ENCODE results near the gene LTBP1. TPM values are rescaled to one million over a fixed set of nuclear protein-coding genes. Genes with fewer than 3 reads are reported as not detected.
A peak's percentile ranks its signal among the peaks of the same experiment; 100 is the strongest.

Gene LTBP1
- polyA plus RNA-seq, 1 donor (not counting 4 experiments of a cell fraction or from before 2014, with no cell fraction given) = 9.2 TPM

DNA sequence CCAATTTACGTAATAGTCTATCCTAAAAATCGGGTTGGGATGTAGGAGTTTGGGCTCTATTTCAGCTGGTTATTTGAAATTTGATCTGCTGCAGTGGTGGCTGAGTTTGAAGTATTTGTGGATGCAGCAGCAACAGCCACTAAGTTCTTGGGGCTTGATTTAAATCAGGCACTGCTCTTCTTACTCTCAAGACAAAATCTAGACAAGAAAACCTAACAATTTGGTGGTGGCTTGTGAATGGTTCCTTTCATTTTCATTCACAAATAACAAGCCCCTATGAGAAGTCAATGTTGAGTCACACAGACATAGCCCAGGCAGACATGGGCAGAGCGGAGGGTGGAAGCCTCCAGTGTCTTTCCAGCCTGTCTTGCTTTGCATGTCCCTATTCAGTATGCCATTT, 199.3 kb downstream of the LTBP1 start:
- dilution Hi-C loops (cut with MboI; ENCODE audit: extremely low pct_ligation_motif_present, low sequenced_read_pairs) = no loop called here
- Histone ChIP-seq H3K79me2 (ENCODE audit: control insufficient read depth, insufficient read depth, low read length) (no peaks in the 10 kb centered on the region), H3K4me1 (ENCODE audit: control insufficient read depth, extremely low read depth, insufficient read depth, low read length) (no peaks in the 10 kb centered on the region), H3K27me3 (ENCODE audit: control insufficient read depth, extremely low read depth, insufficient read depth, low read length) (no peaks in the 10 kb centered on the region), H3K4me3 (ENCODE audit: control insufficient read depth in 2 of 3, extremely low read depth in 1 of 3, insufficient read depth in 2 of 3, low read depth in 1 of 3, low read length in 3 of 3) (no peak overlapping the region), H3K9me1 (ENCODE audit: control insufficient read depth, extremely low read depth, insufficient read depth, low read length) (no peaks in the 10 kb centered on the region), H3K9me3 (ENCODE audit: control insufficient read depth, low read depth, low read length) (no peaks in the 10 kb centered on the region), H2AFZ (ENCODE audit: control insufficient read depth, low read length) (no peak overlapping the region), H3K36me3 (ENCODE audit: control insufficient read depth in 2 of 2, extremely low read depth in 1 of 2, insufficient read depth in 2 of 2, low read length in 2 of 2) (peaks cover 0 to 1% of the 10 kb centered on the region in 2 experiments), H3K27ac (ENCODE audit: control insufficient read depth, insufficient read depth, low read length) (no peak overlapping the region), H4K20me1 (ENCODE audit: control insufficient read depth, extremely low read depth, insufficient read depth, low read length) (no peaks in the 10 kb centered on the region), H3K4me2 (ENCODE audit: control insufficient read depth, extremely low read depth, insufficient read depth, low read depth, low read length) (no peak overlapping the region), H3K9ac (ENCODE audit: control insufficient read depth, extremely low read depth, insufficient read depth, low read length) (no peak overlapping the region)
- FAIRE-seq = no peak
- TF ChIP-seq, protein P1, sequence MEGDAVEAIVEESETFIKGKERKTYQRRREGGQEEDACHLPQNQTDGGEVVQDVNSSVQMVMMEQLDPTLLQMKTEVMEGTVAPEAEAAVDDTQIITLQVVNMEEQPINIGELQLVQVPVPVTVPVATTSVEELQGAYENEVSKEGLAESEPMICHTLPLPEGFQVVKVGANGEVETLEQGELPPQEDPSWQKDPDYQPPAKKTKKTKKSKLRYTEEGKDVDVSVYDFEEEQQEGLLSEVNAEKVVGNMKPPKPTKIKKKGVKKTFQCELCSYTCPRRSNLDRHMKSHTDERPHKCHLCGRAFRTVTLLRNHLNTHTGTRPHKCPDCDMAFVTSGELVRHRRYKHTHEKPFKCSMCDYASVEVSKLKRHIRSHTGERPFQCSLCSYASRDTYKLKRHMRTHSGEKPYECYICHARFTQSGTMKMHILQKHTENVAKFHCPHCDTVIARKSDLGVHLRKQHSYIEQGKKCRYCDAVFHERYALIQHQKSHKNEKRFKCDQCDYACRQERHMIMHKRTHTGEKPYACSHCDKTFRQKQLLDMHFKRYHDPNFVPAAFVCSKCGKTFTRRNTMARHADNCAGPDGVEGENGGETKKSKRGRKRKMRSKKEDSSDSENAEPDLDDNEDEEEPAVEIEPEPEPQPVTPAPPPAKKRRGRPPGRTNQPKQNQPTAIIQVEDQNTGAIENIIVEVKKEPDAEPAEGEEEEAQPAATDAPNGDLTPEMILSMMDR (optimal IDR thresholded peaks at IDR 0.05 in 1 of 3, IDR thresholded peaks at IDR 0.05 in 1 of 3, conservative IDR thresholded peaks at IDR 0.05 in 1 of 3; ENCODE audit: extremely low read depth in 1 of 3, insufficient read depth in 2 of 3, low read length in 3 of 3) = no peak
- TF ChIP-seq EZH2 (IDR thresholded peaks at IDR 0.05; ENCODE audit: low read length) = no peak
- DNase-seq (ENCODE audit: low read depth, low spot score) = no peak

DNA sequence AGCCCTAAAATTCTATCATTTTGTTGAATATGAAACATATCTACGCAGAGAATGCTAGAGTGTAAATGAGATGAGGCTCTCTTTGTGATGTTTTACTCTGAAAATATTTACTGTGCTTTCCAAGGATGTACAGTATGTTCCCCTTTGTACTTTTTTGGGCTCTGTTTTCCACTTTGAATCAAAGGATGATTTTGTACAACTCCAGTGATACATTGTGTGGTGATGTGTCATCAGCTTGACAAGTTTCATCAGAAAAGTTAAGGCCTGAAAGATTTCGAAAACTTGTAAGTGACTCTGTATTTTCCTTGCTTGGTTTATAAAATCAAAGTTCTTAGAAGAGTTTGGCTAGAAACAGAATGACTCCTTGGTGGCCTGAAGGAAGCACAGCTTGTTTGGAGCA, 206.3 kb downstream of the LTBP1 start:
- no peaks in the 10 kb centered on the region for H3K27me3 ChIP-seq (ENCODE audit: control insufficient read depth, extremely low read depth, insufficient read depth, low read length)
- peak overlapping the region; percentile 53 for H3K9ac ChIP-seq (ENCODE audit: control insufficient read depth, extremely low read depth, insufficient read depth, low read length)
- DNase-seq (ENCODE audit: low read depth, low spot score) (no peak), FAIRE-seq (peak; percentile 89)
- peak overlapping the region; percentile 82 for H3K4me2 ChIP-seq (ENCODE audit: control insufficient read depth, extremely low read depth, insufficient read depth, low read depth, low read length)
- no peak for TF ChIP-seq EZH2 (IDR thresholded peaks at IDR 0.05; ENCODE audit: low read length)
- TF ChIP-seq, protein P1 (optimal IDR thresholded peaks at IDR 0.05 in 1 of 3, IDR thresholded peaks at IDR 0.05 in 1 of 3, conservative IDR thresholded peaks at IDR 0.05 in 1 of 3; ENCODE audit: extremely low read depth in 1 of 3, insufficient read depth in 2 of 3, low read length in 3 of 3) = no peak
- H3K4me1 ChIP-seq (ENCODE audit: control insufficient read depth, extremely low read depth, insufficient read depth, low read length) = peaks cover 27% of the 10 kb centered on the region
- peaks cover 2% of the 10 kb centered on the region for H3K9me1 ChIP-seq (ENCODE audit: control insufficient read depth, extremely low read depth, insufficient read depth, low read length)
- H3K4me3 ChIP-seq (ENCODE audit: control insufficient read depth in 2 of 3, extremely low read depth in 1 of 3, insufficient read depth in 2 of 3, low read depth in 1 of 3, low read length in 3 of 3) = no peak overlapping the region
- no peaks in the 10 kb centered on the region for H3K9me3 ChIP-seq (ENCODE audit: control insufficient read depth, low read depth, low read length)
- no peaks in the 10 kb centered on the region for H3K79me2 ChIP-seq (ENCODE audit: control insufficient read depth, insufficient read depth, low read length)
- no peaks in the 10 kb centered on the region for H3K36me3 ChIP-seq (ENCODE audit: control insufficient read depth in 2 of 2, extremely low read depth in 1 of 2, insufficient read depth in 2 of 2, low read length in 2 of 2)
- peak overlapping the region; percentile 83 for H3K27ac ChIP-seq (ENCODE audit: control insufficient read depth, insufficient read depth, low read length)
- H2AFZ ChIP-seq (ENCODE audit: control insufficient read depth, low read length) = peak overlapping the region; percentile 69
- no peaks in the 10 kb centered on the region for H4K20me1 ChIP-seq (ENCODE audit: control insufficient read depth, extremely low read depth, insufficient read depth, low read length)
- dilution Hi-C loops (cut with MboI; ENCODE audit: extremely low pct_ligation_motif_present, low sequenced_read_pairs) = no loop called here

All from keratinocyte (primary cell).